Rectal smooth muscle tissue (tissue), 1 donor: ENCODE results near the gene ZNG1F.
"Not testable (repeated sequence)": the region's sequence is repeated elsewhere in the genome, so short reads cannot be mapped to it uniquely, and the experiment has no call there.

Experiments
- H3K27ac ChIP-seq: one replicate; pipeline ENCODE4 v1.7.0; 2013; ENCODE audit warnings: low read depth, low read length, inconsistent platforms
- H3K27me3 ChIP-seq: one replicate; pipeline ENCODE4 v1.7.0; 2013; ENCODE audit warnings: low read length; ENCODE audit not compliant: control insufficient read depth, insufficient read depth
- H3K36me3 ChIP-seq: one replicate; pipeline ENCODE4 v1.7.0; 2013; ENCODE audit warnings: low read length; ENCODE audit not compliant: control insufficient read depth, insufficient read depth
- H3K4me1 ChIP-seq: one replicate; pipeline ENCODE4 v1.7.0; 2013; ENCODE audit warnings: low read length; ENCODE audit not compliant: control insufficient read depth, insufficient read depth
- H3K4me3 ChIP-seq: one replicate; pipeline ENCODE4 v1.7.0; 2013; ENCODE audit warnings: low read length
- H3K9ac ChIP-seq: one replicate; pipeline ENCODE4 v1.7.0; 2013; ENCODE audit warnings: low read length

The ZNG1F gene

GRCh38 chr9:41141878-41142277 is 47.2 kb downstream of the ZNG1F start:
- H3K4me3 ChIP-seq, H3K27ac ChIP-seq: not testable (repeated sequence)

DNA sequence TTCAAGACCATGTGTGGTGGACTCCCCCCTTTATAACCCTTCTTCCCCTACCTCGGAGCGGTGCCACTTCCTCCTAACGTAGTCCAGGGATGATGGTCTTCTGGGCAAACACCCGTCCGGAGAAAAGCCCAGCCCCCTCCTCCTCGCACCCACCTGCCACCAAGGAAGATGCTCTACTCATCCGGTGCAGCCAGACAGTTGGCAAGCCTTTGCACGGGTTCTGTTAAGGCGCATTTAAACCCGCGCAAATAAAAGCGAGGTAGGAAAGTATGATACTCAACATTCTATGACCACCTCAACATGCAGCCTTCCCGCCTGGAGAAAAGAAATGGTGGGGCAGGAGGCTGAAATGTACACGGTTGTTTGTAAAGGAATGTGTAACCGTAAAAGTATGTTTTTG is 60.5 kb downstream of the ZNG1F start, which contains the start of gene FOXD4L6:
Gene FOXD4L6, minus strand, starts transcription at position 101 of the 400 bp plus-strand sequence. CDS start 298 bp downstream, outside the sequence.
- not testable (repeated sequence) for H3K9ac ChIP-seq, H3K27ac ChIP-seq, H3K36me3 ChIP-seq, H3K27me3 ChIP-seq, H3K4me3 ChIP-seq, H3K4me1 ChIP-seq

More at GRCh38 chr9:41141878-41142277, 47.2 kb downstream of the ZNG1F start:
- not testable (repeated sequence) for H3K36me3 ChIP-seq, H3K9ac ChIP-seq, H3K27me3 ChIP-seq, H3K4me1 ChIP-seq

DNA sequence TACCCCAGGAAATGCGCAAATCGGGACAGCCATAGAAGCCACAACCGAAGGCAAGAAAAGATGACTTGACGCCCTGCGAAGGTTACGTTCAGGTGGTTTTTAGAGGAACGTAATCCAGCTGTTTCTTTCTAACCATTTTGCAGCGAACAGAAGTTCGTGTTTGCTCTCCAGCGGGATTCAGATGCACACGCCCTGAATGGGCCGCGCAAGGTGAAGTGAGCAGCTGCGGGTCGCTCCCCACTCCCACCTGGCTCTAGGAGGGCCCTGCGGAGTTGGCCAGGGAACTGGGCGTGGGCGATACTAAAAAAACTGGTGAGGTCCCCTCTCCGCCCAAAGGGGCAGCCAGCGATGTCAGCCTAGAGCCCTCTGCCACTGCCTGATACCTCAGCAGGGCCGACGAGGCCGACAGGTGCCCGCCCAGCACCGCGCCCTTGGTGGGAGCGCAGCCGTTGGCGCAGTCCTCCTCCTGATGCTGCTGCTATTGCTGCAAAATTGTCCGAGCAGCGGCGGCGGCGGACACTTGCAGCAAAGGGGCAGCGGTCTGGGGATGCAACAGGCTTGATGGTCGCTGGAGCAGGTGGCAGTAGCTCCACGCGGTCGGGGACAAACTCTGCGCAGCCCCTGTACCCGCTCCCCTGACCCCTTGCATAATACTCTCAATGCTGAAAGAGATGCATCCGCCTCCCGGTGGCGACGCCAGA is 62.2 kb downstream of the ZNG1F start:
- not testable (repeated sequence) for H3K27me3 ChIP-seq, H3K4me1 ChIP-seq, H3K9ac ChIP-seq, H3K36me3 ChIP-seq, H3K27ac ChIP-seq, H3K4me3 ChIP-seq

GRCh38 chr9:41125936-41126335 is 63.2 kb downstream of the ZNG1F start:
- not testable (repeated sequence) for H3K9ac ChIP-seq, H3K36me3 ChIP-seq, H3K27me3 ChIP-seq, H3K4me3 ChIP-seq, H3K4me1 ChIP-seq, H3K27ac ChIP-seq

DNA sequence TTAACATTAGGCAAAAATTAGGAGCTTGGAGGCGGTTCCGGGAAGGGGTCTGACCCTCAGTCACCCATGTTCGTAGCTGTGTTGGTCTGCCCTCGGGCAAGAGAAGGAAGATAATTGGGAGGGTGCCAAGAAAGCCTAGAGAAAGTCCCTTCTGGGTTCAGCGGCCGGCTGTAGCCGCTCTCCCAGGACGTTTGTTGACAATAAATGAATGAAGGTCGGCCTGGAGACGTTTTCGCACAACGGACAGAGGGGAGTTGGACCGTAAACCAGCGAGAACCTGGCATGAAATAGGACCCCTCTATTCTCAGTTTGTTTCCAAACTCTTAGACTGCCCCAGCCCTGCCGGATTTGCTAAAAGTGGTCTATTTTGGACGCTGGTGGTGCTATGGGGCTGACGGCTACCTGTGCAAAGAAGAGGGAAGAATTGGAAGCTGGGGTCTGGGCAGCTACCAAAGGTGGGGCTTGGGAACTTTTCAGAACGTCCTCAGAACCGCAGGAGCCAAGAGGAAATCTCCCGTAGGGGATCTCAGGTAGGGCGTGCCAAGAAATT is 63.9 kb downstream of the ZNG1F start:
- H3K4me3 ChIP-seq, H3K27ac ChIP-seq, H3K27me3 ChIP-seq, H3K9ac ChIP-seq, H3K4me1 ChIP-seq, H3K36me3 ChIP-seq: not testable (repeated sequence)

GRCh38 chr9:41124250-41125108 is 64.6 kb downstream of the ZNG1F start:
- H3K36me3 ChIP-seq, H3K27ac ChIP-seq, H3K4me1 ChIP-seq, H3K4me3 ChIP-seq, H3K9ac ChIP-seq, H3K27me3 ChIP-seq: not testable (repeated sequence)

DNA sequence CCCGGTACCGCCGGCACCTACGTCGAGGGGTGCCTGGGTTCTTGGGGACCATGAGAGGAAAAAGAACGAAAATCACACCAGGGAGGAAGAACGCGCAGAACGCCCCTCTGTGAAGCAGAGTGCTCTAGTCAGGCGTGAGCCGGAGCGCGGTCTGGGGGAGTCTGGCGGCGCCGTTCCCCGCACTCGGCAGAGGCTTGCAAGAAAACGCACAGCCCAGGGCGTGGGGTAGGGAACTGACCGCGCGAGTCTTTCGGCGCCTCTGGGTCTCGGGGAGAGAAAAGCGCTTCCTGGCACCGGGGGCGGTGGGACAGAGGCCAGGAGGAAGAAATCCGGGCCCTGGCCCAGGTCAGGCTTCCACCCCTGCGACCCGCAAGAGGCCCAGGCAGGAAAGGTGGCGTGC is 65.3 kb downstream of the ZNG1F start:
- H3K4me1 ChIP-seq, H3K9ac ChIP-seq, H3K36me3 ChIP-seq, H3K4me3 ChIP-seq, H3K27me3 ChIP-seq, H3K27ac ChIP-seq: not testable (repeated sequence)

- not testable (repeated sequence) for H3K4me1 ChIP-seq, H3K36me3 ChIP-seq, H3K9ac ChIP-seq, H3K27me3 ChIP-seq, H3K4me3 ChIP-seq, H3K27ac ChIP-seq
Observed at GRCh38 chr9:41123396-41123795, 65.7 kb downstream of the ZNG1F start.

DNA sequence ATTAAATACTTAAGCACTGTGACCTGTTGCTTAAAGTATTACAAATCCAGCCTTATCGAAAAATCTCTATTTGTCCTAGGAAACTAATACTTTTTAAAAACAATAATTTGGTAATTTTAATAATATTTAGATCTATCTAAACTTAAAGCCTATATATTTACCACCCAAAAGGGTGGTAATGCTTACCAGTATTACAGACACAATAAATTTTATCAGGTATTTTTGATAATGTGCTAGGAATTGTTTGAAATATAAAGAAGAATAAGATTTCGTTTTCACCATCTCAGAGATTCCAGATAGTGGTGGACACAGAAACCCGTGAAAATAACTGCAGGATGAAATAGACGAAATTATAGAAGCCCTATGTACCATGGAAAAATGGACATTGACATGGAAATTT is 68.4 kb downstream of the ZNG1F start:
- not testable (repeated sequence) for H3K9ac ChIP-seq, H3K27me3 ChIP-seq, H3K36me3 ChIP-seq, H3K27ac ChIP-seq, H3K4me1 ChIP-seq, H3K4me3 ChIP-seq

DNA sequence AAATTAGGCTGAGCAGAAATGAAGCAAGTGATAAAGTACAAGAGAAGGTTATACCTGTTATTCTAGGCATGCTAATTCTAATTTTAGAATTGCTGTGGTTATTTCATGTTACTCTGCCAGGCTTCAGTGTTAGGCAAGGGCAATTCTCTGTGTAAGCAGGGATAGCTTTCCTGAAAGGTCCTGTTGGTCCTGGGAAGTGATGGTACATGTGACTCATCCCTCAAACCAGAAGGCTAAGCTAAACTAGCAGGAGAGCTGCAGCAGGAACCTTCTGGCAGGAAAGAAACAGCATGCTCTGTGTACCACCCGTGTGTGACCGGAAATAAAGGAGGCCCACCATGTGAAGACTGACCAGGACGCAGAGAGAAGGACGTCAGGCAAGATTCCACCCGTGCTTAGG is 69.4 kb downstream of the ZNG1F start:
- H3K9ac ChIP-seq, H3K4me3 ChIP-seq, H3K27me3 ChIP-seq, H3K4me1 ChIP-seq, H3K36me3 ChIP-seq, H3K27ac ChIP-seq: not testable (repeated sequence)

GRCh38 chr9:41119311-41119710 is 69.8 kb downstream of the ZNG1F start:
- H3K27me3 ChIP-seq, H3K36me3 ChIP-seq, H3K4me1 ChIP-seq, H3K9ac ChIP-seq, H3K27ac ChIP-seq, H3K4me3 ChIP-seq: not testable (repeated sequence)

- not testable (repeated sequence) for H3K27me3 ChIP-seq, H3K27ac ChIP-seq, H3K4me1 ChIP-seq, H3K9ac ChIP-seq, H3K36me3 ChIP-seq, H3K4me3 ChIP-seq
Observed at GRCh38 chr9:41113348-41113747, 75.8 kb downstream of the ZNG1F start.

- H3K4me1 ChIP-seq, H3K36me3 ChIP-seq, H3K4me3 ChIP-seq, H3K27ac ChIP-seq, H3K9ac ChIP-seq, H3K27me3 ChIP-seq: not testable (repeated sequence)
Observed at GRCh38 chr9:41111414-41111813, 77.7 kb downstream of the ZNG1F start.
